Activated CD4-positive, alpha-beta T cell treated with anti-CD3 and anti-CD28 coated beads for 24 hours (primary cell): ENCODE measurements around the gene CSF1R.

Source experiments
- DNase-seq, 2 donors: peaks; one replicate each; pipeline ENCODE4 v3.0.0-alpha.2; 2020; ENCODE audit warnings: low read depth in 2 of 2

CSF1R gene

GRCh38 chr5:150085950-150086715, at the start of gene CSF1R:
TSS of gene CSF1R (minus strand) at chr5:150086554. CDS start at chr5:150086427, 127 bp downstream.
- no peak for DNase-seq

DNA sequence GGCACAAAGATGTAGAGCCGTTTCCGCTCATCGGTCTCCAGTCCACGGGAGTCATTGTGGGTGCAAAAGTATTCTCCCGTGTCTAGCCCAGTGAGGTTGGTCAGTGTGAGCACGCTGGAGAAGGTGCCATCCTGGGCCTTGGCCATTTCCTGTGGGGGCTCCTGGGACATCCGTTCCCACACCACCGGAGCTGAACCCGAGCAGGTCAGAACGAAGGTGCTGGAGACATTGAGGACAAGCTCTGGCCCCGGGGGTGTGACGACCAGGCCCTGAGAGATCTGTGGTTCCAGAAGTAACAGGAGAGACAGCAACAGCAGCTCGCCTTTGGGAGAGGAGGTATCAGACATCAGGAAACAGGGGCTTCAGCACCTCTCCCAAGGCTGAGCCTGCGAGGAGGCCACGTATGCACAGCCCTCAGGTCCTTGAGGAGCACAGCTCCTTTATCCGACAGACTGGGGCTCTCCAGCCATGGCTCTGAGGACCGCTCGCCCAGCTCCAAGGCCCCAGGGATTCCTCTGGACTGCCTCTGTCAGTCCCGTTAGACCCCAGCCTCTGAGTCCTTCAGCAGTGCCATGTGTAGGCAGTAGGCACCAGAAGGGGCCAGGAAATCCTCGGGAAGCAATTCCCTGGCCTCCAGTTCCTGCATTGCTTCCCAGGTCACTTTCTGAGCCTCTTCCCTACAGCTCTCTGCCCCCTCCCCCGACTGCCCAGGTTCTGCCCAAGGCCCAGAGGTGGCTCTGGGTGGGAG, 49.4 kb upstream of the CSF1R start:
- DNase-seq, result no peak

GRCh38 chr5:150134198-150134588, 47.8 kb upstream of the CSF1R start:
- DNase-seq, result no peak

- no peak for DNase-seq
Observed at GRCh38 chr5:150133581-150134197, 47.3 kb upstream of the CSF1R start.

- no peak for DNase-seq
Observed at GRCh38 chr5:150132740-150133139, 46.4 kb upstream of the CSF1R start.

- no peak for DNase-seq
Observed at GRCh38 chr5:150131978-150132694, 45.8 kb upstream of the CSF1R start.

DNA sequence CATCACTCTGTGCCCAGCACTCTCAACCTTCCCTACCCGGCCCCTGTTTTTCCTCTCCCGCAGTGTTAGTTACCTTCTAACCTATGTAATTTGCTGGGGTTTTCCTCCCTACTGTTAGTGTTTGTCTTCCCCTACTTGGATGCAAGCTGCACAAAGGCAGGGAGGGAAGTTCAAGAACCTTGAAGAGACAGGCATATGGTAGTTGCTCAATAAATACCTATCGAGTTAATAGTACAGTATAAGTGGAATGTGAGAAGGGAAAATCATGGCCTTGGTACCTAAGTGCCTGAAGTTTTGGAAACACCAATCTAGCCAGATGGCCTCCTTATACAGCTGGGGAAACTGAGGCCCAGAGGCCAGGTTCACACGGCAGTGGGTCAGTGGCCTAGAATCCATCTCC, 45.1 kb upstream of the CSF1R start:
- no peak for DNase-seq

DNA sequence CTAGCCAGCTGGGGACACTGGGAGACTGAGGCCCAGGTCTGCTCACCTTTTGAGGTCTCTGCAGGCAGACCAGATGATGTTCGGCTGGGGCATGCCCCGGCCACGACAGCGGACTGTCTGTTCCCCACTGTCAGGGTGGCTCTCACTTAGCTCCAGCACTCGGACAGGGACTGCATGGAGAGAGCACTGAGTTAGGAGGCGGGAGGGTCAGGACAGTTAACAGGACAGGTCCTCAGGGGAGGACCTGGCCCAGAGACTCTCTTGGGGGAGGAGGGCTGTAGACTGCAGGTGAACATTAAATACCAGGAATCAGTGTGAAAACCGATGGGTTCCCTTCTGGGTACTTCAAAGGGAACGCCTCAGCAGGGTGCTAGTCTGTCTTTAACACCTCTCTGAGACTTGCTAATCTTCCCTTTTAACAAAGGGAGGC, 44.2 kb upstream of the CSF1R start:
- no peak for DNase-seq

DNA sequence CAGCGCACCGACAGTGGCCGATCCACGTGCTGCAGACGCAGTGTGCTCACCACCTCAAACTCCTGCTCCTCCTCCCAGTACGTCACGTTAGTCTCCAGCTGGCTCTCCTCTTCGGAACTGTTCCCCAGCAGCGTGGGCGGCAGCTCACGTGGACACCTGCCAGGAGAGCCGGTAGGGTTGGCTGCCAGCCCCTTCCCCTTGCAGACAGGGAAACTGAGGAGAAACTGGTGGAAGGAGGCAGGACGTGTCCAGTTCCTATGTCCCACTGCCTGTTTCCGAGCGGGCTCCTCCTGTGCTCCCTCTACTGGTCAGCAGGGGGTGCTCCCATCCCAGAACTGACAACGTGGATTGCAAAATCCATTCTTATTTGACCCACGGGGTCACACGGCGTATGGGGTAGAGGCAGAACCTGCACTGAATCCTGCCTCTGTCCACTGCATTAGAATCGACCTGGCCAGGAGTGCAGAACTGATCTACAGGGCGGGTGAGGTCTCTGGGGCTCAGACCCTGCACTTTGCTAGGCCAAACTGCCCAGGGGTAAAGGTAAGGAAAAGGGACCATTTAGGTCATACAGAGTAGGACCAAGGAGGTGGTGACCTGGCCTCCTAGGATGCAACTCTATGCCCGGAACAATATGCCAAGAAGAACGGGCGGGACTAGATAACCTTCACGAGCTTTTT, 43.6 kb upstream of the CSF1R start:
- DNase-seq, result peak; percentile 7 to 22

GRCh38 chr5:150129454-150129812, 43.1 kb upstream of the CSF1R start:
- DNase-seq, result no peak

DNA sequence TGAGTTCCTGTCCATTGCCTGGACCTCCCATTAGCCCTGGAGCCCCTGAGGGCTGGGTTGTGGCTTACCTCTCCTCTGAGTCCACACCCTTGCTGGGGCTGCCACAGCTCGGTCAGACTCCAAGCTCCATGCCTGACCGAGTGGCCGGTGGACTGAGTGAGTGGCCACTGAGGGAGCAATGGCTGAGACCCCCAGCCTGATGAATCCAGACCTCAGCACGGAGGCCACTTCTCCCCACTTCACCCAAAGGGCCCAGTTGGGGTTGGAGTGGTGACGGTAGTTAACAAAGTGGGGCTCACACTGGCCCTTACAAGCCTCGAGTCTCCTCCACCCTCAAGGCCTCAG, 40.5 kb upstream of the CSF1R start:
- DNase-seq, result no peak

DNA sequence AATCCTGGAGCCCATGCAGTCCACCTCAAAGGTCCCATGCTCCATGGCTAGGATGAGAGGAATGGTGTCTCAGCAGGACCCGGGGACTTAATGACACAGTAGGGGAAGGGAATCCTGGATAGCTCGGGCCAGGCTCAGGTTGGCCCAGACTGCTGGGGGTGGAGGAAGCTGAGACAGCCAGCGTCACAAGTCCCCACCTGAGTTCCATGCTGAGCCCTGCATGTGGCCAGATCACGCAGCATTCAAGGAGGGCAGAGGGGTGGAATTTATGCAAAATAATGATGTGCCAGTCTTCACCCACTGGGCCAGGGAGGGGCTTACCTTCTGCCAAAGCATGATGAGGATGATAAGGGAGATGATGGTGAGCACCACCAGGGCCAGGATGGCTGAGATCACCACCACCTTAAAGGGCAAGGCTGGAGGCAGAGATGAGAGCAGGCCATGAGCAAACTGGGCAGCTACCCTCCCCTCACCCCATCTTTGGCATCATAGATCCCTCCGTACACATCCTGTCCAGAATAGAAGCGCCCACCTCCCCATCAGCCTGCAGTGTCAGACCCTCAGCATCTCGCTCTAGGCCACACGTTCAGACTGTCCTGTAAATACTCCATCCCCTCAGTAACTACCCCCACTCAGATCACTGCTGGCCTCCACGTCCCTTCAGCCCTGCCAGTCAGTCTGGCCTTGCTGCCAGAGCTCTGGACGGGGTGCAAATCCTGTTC, 40.0 kb upstream of the CSF1R start:
- DNase-seq, result no peak

GRCh38 chr5:150125334-150125733, 39.0 kb upstream of the CSF1R start:
- DNase-seq, result no peak

DNA sequence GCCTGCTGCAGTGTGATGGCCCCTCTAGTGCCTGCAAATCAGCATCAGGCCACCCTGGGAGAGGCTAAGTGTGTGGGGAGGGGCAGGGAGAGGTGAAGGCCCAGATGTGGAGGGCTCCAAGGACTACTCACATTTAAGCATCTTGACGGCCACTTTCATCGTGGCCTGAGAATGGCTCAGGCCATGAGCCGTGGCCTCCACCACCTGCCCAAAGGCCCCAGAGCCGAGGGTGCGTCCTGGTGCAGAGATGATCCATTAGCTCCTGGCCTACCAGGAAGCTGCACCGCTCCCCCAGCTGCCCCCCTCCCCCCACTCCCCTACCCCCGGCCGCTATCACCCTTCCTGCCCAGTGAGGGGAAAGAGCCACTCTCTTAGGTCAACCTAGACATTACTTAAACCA, 38.2 kb upstream of the CSF1R start:
- no peak for DNase-seq

DNA sequence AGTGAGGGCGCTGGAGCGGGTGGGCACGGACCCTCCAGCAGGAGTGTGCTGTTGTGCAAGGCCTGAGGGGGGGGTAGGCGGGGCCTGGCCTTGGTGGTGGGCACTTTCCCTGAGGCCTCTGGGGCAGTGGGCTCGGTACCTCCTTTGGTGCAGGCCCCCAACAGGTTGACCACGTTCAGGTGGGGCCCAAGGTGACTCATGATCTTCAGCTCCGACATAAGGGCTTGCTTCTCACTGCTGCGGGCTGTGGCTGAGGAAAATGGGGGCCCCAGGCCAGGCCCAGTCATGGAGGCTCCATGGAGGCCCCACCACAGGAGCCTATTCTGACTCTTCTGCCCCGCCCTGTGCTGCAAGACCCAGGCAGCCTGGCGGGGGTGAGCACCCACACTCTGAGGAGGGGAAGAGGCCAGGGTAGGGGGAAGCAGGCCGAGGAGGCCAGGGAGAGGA, 37.8 kb upstream of the CSF1R start:
- no peak for DNase-seq

DNA sequence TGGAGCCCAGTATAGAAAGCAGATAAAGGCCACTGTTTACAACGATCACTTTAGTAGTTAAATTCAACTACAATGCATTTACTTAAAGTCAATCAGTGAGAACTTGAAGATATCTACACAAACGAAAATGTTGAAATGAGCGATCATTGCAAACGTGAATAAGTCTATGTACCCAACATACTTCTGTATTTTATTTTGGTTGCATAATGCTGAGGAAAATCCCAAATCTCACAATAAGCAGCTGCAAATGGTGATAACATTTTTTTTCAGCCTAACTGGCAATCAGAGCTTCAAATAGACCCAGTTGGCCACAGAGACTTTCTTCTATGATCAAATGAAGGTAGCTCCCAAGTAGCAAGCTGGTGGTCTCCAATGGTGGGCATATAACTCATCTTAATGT, 37.2 kb upstream of the CSF1R start:
- no peak for DNase-seq

- no peak for DNase-seq
Observed at GRCh38 chr5:150122536-150123481, 36.5 kb upstream of the CSF1R start.

DNA sequence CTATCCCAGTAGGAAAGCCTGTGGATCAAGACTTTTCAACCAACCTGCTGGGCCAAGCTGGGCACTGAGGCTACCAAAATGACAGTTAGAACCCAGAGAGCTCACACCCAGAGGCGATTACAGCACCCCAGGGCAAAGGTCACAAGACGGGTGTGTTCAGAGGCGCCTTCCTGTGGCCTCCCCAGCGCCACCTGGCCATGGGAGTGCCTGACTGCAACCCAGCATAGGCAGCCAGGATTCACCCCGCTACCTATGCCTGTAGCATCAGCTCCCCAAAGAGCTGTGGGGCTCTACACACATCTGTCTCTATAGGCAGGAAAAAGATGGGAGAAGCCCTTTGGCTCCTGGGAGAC, 35.8 kb upstream of the CSF1R start:
- no peak for DNase-seq

GRCh38 chr5:150121448-150122157, 35.2 kb upstream of the CSF1R start:
- DNase-seq, result no peak
